GM23248 (cell line): ENCODE measurements around the gene HOXC12.

Experiments
- EZH2 ChIP-seq: fragments of 200-600 bp; sonication (generic); IDR thresholded peaks from 2 replicates; pipeline ENCODE4 v1.6.1; 2018; ENCODE audit warnings: antibody characterized with exemption, mild to moderate bottlenecking; ENCODE audit not compliant: insufficient read depth, poor library complexity, severe bottlenecking
- EZH2phosphoT487 ChIP-seq: fragments of 200-600 bp; sonication (generic); IDR thresholded peaks from 2 replicates; pipeline ENCODE4 v1.6.1; 2018; ENCODE audit warnings: antibody characterized with exemption, moderate library complexity, mild to moderate bottlenecking, low read depth; ENCODE audit not compliant: insufficient read depth

DNA sequence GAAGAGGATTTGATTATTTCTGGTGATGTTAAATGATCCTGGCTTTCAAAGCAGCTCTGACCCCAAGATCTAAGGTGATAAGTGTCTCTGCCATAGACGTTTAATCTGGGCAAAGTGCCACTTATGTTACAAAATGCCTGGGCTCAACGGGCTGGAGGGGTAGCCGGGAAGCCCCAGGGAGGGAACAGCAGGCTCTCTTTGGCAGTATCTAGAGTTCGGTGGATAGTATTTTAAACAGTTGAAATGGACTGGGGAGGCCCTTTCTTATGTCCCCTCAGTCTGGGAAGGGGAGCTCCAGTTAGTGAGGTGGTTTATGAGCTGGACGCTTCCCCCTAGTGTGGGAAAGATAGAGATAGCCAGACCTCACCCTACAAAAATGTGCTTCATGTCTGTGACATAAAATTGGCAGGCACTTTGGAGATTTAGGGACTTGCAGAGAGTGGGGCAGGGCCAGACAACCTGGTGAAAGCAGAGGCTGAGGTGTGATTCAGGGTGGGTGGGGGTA lies 12.8 kb downstream of the HOXC12 start:
- TF ChIP-seq EZH2 (no peak), EZH2phosphoT487 (no peak)
